ELF-1 (cell line): ENCODE data around the gene ERMARD.

Experiments used
- DNase-seq: peaks from one replicate; pipeline ENCODE4 v3.0.0-alpha.2; 2016; ENCODE audit warnings: low read depth, low spot score

ERMARD gene

DNA sequence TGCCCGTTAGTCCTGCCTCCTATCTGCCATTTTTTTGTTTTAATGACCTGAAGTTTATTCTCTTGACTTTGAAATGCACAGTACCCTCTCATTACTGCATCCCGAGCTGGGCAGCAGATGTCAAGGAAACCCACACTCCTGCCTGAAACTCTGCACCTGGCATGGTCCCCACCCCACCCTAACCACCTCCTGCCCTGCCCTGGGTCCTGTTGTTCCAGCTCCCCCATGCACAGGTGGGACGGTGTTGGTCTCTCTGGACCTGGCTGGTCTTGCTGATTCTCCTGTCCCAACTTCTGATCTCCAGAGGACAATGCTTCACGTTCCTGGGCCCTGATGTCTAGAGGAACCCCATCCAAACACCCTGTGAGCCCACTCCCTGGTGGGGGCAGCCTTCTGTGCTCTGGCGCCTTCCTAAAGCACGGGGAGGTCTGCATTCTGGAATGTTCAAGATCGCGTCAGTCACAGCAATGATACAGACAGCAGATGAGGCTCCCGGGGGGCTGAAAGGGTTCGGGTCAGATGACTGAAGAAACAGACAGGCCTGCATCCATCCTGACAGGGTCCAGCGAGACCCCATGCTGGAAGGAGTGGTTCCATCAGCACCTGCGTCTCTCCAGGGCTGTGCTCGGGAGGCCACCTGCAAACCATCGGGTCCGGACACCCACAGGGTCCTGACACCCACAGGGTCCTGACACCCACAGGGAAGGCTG lies 73.6 kb downstream of the ERMARD start:
- no peak for DNase-seq

GRCh38 chr6:169825558-169826225 lies 74.3 kb downstream of the ERMARD start:
- no peak for DNase-seq

DNA sequence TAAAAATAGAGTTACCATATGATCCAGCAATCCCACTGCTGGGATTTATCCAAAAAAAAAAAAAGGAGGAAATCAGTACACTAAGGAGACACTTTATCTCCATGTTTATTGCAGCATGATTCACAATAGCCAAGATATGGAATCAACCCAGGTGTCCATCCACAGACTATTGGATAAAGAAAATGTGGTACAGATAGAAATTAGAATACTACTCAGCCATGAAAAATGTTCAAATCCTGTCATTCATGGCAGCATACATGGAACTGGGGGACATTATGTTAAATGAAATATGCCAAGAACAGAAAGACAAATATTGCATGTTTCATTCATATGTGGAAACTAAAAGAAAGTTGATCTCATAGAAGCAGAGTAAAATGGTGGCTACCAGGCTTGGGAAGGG lies 75.3 kb downstream of the ERMARD start:
- no peak for DNase-seq

DNA sequence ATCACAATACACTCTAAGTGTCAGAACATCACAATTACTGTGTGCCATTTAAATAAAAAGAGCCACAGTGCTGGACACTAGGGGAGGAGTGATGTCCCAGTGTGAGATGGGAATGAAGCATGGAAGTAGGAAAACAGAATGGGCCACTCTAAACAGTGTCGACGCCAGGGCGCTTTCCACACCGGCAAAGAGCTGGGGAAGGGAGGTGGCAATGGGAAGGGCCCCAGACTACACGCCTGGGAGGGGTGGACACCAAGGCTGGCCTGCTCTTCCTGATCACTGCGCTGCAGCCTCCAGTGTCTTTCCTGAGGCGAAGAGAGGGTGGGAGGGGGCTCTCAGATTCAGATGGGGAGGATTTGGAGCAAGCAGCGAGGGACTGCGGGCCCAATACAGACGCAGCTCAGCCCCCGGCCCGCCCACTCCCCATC lies 75.9 kb downstream of the ERMARD start:
- DNase-seq, result peak; percentile 67

DNA sequence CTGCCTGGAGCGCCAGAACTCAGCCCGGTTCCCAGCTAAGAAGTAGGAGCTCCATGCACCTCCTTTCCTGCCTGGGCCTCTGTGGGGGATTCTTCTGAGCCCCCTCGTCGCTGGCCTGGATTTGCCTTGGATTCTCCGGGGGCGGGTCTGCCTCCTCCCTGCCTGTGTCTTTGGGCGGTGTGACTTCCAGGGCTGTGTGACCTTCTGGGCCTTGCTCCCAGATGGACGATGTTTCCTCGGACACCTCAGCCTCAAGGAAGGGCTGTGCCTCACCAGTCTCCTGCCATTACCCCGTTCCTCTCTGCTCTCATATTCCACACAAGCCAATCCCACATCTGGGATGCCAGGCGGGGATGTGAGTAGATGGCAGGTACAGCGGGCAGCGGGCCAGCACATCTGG lies 76.8 kb downstream of the ERMARD start:
- DNase-seq, result no peak

GRCh38 chr6:169829786-169830185 lies 78.4 kb downstream of the ERMARD start:
- no peak for DNase-seq

DNA sequence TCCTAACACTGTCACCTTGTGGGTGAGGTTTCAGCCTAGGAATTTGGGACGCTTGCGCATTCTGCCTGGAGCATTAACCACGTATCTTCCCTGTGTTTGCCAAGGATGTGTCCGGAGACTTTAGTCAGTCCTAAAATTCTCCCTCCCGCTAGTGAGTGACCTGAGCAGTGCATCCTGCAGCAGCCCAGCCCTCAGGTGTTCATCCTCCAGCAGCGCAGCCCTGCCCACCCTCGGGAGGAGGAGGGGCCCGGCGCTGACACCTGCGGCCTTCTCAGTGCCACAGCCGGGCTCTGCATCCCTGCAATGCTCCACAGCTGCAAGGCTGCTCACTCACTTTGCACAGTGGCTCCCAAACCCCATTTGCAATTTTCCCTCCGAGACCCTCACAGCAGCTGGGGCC lies 79.5 kb downstream of the ERMARD start:
- peak; percentile 64 for DNase-seq
